ENCODE results near the gene HIPK2.

The HIPK2 gene

DNA sequence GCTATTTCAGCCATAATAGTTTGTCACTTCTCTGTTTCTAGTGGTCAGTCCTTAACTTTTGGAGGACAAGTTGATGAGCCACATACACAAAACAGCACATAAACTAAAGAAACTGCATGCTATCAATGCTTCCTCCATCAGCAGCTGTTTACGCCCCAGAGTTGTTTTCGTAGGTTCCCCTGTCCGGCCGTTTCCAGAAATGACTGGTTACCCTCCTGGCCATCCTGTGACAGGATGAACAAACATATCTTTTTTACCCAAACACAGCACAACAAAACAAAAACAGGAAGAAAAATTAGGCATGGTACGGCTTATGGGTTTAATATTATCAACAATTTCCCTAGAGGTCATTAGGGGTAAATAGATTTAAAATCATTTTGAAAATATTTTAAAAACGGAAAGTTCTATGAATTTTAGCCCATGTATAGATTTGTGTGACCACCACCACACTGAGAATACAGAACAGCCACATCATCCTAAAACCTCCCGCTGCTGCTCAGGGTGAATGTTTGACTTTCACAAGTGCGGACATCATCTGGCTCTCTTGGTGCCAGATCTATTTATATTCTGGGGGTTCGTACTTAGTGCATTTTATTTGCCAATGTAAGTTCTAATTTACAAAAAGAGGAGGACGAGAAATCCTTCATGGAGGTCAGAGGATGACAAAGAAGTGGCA is 74.8 kb downstream of the HIPK2 start:
- H3K27me3 ChIP-seq (ENCODE audit: insufficient read depth, low read length, poor library complexity, severe bottlenecking), result no peaks in the 10 kb centered on the region
- no peaks in the 10 kb centered on the region for H3F3A ChIP-seq (ENCODE audit: low read depth)
- H3K9me3 ChIP-seq (ENCODE audit: insufficient read depth, low read depth, low read length), result no peaks in the 10 kb centered on the region
- H4K20me1 ChIP-seq (ENCODE audit: insufficient read depth, low read length, poor library complexity, severe bottlenecking), result no peaks in the 10 kb centered on the region
- H2AFZ ChIP-seq (ENCODE audit: low read length), result no peak overlapping the region
- no peak overlapping the region for H3K4me2 ChIP-seq (ENCODE audit: low read depth, low read length, poor library complexity, severe bottlenecking)
- H3K9me2 ChIP-seq (replicated peaks; ENCODE audit: low read depth, low read length), result no peaks in the 10 kb centered on the region
- no peak overlapping the region for H3K9ac ChIP-seq (ENCODE audit: low read depth, low read length, poor library complexity, severe bottlenecking)
- H3K4me1 ChIP-seq (ENCODE audit: insufficient read depth, low read length, poor library complexity, severe bottlenecking), result no peaks in the 10 kb centered on the region
- H3K79me2 ChIP-seq (ENCODE audit: insufficient read depth, low read length), result no peaks in the 10 kb centered on the region
- H3K4me3 ChIP-seq (ENCODE audit: low read length, poor library complexity, severe bottlenecking), result no peak overlapping the region
- TF ChIP-seq CTCF (conservative IDR thresholded peaks at IDR 0.05; ENCODE audit: low read length) (no peak), EZH2phosphoT487 (IDR thresholded peaks at IDR 0.05; ENCODE audit: borderline replicate concordance) (no peak)
- peaks cover 7% of the 10 kb centered on the region; the same call in 1 of the 2 replicates for H3K36me3 ChIP-seq (ENCODE audit: insufficient read depth, low read length)

- H3F3A ChIP-seq (ENCODE audit: low read depth), result no peaks in the 10 kb centered on the region
- no peak overlapping the region for H3K4me3 ChIP-seq (ENCODE audit: low read length, poor library complexity, severe bottlenecking)
- H3K9ac ChIP-seq (ENCODE audit: low read depth, low read length, poor library complexity, severe bottlenecking), result no peak overlapping the region
- TF ChIP-seq EZH2phosphoT487 (IDR thresholded peaks at IDR 0.05; ENCODE audit: borderline replicate concordance) (no peak), CTCF (conservative IDR thresholded peaks at IDR 0.05; ENCODE audit: low read length) (no peak)
- H3K4me1 ChIP-seq (ENCODE audit: insufficient read depth, low read length, poor library complexity, severe bottlenecking), result no peaks in the 10 kb centered on the region
- no peaks in the 10 kb centered on the region for H3K27me3 ChIP-seq (ENCODE audit: insufficient read depth, low read length, poor library complexity, severe bottlenecking)
- no peaks in the 10 kb centered on the region for H3K9me3 ChIP-seq (ENCODE audit: insufficient read depth, low read depth, low read length)
- H4K20me1 ChIP-seq (ENCODE audit: insufficient read depth, low read length, poor library complexity, severe bottlenecking), result no peaks in the 10 kb centered on the region
- peaks cover 7% of the 10 kb centered on the region; the same call in 1 of the 2 replicates for H3K36me3 ChIP-seq (ENCODE audit: insufficient read depth, low read length)
- H3K9me2 ChIP-seq (replicated peaks; ENCODE audit: low read depth, low read length), result no peaks in the 10 kb centered on the region
- no peaks in the 10 kb centered on the region for H3K79me2 ChIP-seq (ENCODE audit: insufficient read depth, low read length)
- no peak overlapping the region for H2AFZ ChIP-seq (ENCODE audit: low read length)
- no peak overlapping the region for H3K4me2 ChIP-seq (ENCODE audit: low read depth, low read length, poor library complexity, severe bottlenecking)
Measured at GRCh38 chr7:139702313-139702731, 75.5 kb downstream of the HIPK2 start.

DNA sequence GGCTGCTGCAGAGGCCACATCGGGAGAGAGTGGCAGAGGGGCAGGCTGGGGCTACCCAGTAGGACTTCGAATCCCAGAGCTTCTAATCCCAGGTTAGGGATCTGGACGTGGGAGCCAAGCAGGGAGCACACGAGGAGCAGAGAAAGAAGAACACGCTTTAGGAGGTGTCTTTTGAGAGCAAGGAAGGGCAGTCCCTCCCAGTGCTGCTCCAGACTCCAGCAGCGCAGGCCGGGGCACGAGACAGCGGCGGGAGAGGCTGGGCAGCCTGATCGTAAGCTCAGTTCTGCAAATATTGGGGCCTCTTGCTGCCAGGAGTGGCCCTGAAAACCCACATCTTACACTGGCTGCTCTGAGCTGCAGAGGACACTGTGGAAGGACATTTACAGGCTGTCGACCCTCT is 75.9 kb downstream of the HIPK2 start:
- H3K36me3 ChIP-seq (ENCODE audit: insufficient read depth, low read length), result peaks cover 7% of the 10 kb centered on the region; the same call in 1 of the 2 replicates
- H3K4me1 ChIP-seq (ENCODE audit: insufficient read depth, low read length, poor library complexity, severe bottlenecking), result no peaks in the 10 kb centered on the region
- H3K27me3 ChIP-seq (ENCODE audit: insufficient read depth, low read length, poor library complexity, severe bottlenecking), result no peaks in the 10 kb centered on the region
- H3K79me2 ChIP-seq (ENCODE audit: insufficient read depth, low read length), result no peaks in the 10 kb centered on the region
- H3K9me2 ChIP-seq (replicated peaks; ENCODE audit: low read depth, low read length), result no peaks in the 10 kb centered on the region
- no peaks in the 10 kb centered on the region for H3K9me3 ChIP-seq (ENCODE audit: insufficient read depth, low read depth, low read length)
- H3F3A ChIP-seq (ENCODE audit: low read depth), result no peaks in the 10 kb centered on the region
- H3K9ac ChIP-seq (ENCODE audit: low read depth, low read length, poor library complexity, severe bottlenecking), result no peak overlapping the region
- no peak for TF ChIP-seq EZH2phosphoT487 (IDR thresholded peaks at IDR 0.05; ENCODE audit: borderline replicate concordance)
- no peak for TF ChIP-seq CTCF (conservative IDR thresholded peaks at IDR 0.05; ENCODE audit: low read length)
- H3K4me2 ChIP-seq (ENCODE audit: low read depth, low read length, poor library complexity, severe bottlenecking), result no peak overlapping the region
- no peaks in the 10 kb centered on the region for H4K20me1 ChIP-seq (ENCODE audit: insufficient read depth, low read length, poor library complexity, severe bottlenecking)
- no peak overlapping the region for H3K4me3 ChIP-seq (ENCODE audit: low read length, poor library complexity, severe bottlenecking)
- H2AFZ ChIP-seq (ENCODE audit: low read length), result no peak overlapping the region
